Activated T-cell treated with anti-CD3 and anti-CD28 coated beads, Interleukin-2, amount 50 U/mL, for 24 hours (primary cell): ENCODE results near the gene TBC1D17.

ENCODE experiments used
- DNase-seq: peaks from one replicate; pipeline ENCODE4 v3.0.0-alpha.2; 2020
- H3K27ac Mint-ChIP-seq: 2 replicates; pipeline ENCODE4 v1.8.0; 2020; ENCODE audit warnings: mild to moderate bottlenecking, mixed read lengths
- H3K27me3 Mint-ChIP-seq: 2 replicates; pipeline ENCODE4 v1.8.0; 2020; ENCODE audit warnings: mixed read lengths
- H3K36me3 Mint-ChIP-seq: 2 replicates; pipeline ENCODE4 v1.8.0; 2020; ENCODE audit warnings: low read depth, mixed read lengths
- H3K4me1 Mint-ChIP-seq: 2 replicates; pipeline ENCODE4 v1.8.0; 2020; ENCODE audit warnings: low read depth, mixed read lengths
- H3K4me3 Mint-ChIP-seq: 2 replicates; pipeline ENCODE4 v1.8.0; 2020; ENCODE audit warnings: mild to moderate bottlenecking, moderate library complexity, mixed read lengths
- H3K9me3 Mint-ChIP-seq: 2 replicates; pipeline ENCODE4 v1.8.0; 2020; ENCODE audit warnings: mixed read lengths

TBC1D17 gene

DNA sequence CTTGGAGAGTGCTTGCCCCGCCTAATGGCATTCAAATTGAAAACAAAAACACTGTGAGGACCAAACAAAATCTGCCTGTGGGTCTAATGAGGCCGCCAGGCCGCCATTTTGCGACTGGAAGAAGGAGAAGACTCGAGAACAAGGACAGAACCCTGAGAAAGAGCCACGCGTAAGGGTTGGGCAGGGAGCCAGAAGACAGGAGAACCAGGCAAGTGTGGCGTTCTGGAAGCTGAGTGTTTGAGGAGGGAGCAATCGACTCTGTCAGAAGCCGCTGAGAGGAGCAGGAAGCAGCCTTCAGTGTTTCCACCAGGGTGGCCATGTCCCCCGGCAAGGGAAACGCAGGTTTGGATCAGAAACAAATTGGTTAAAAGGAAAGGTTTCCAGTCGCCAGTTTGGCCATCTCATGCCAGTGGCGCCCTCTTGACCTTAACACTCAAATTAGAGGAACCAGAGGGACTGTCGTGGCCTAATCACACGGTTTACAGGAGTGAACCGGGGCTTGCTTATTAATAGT lies 36.7 kb upstream of the TBC1D17 start:
- Mint-ChIP-seq H3K4me3 (no peak overlapping the region), H3K27ac (no peak overlapping the region), H3K4me1 (no peaks in the 10 kb centered on the region), H3K36me3 (peaks cover 46% of the 10 kb centered on the region), H3K9me3 (no peaks in the 10 kb centered on the region), H3K27me3 (no peaks in the 10 kb centered on the region)
- no peak for DNase-seq

DNA sequence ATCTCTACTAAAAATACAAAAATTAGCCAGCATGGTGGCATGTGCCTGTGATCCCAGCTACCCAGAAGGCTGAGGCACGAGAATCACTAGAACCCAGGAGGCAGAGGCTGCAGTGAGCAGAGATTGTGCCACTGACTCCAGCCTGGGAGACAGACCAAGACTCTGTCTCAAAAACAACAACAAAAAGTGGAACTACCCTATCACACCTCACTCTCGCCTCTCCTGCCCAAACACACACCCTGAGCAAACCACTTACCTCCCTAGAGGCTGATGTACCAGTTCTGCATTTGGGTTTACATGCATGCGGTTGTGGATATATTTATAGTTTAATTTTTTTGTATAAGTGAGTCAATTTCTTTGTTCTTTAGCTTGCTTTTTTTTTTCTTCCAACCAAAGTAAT lies 34.2 kb upstream of the TBC1D17 start:
- Mint-ChIP-seq H3K4me3 (no peak overlapping the region), H3K27me3 (no peaks in the 10 kb centered on the region), H3K4me1 (peaks cover 6% of the 10 kb centered on the region), H3K36me3 (peaks cover 24% of the 10 kb centered on the region), H3K27ac (no peak overlapping the region), H3K9me3 (no peaks in the 10 kb centered on the region)
- DNase-seq = no peak

DNA sequence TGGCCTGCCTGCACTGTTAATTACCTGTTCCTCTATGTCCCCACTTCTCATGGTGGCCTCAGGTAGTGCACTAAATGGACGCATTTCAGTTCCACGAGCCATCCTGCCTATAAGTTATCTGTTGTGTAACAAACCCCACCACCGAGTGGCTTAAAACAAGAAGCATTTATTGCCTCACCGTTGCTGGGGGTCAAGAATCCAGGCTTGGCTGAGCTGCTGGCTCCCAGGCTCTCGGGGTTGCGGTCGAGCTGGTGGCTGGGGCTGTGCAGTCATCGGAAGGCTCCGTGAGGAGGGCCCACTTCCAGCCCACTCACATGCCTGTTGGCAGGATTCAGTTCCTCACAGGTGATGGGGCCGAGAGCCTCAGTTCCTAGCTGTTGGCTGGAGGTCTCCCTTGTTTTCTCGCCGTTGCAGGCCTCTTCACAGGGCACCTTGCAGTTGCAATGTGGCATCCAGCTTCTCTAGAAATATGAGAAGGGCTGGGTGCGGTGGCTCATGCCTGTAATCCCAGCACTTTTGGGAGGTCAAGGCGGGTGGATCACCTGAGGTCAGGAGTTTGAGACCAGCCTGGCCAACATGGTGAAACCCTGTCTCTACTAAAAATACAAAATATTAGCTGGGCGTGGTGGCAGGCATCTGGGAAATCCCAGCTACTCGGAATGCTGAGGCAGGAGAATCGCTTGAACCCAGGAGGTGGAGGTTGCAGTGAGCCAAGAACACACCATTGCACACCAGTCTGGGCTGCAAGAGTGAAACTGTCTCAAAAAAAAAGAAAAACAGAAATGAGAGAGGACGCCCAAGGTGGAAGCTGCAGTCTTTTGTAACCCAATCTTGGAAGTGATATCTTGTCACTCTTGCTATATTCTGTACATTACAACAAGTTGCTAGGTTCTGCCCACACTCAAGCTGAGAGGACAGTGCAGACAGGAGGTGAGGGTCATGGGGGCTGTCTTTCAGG lies 33.1 kb upstream of the TBC1D17 start:
- no peak overlapping the region for H3K27ac Mint-ChIP-seq
- H3K27me3 Mint-ChIP-seq = no peaks in the 10 kb centered on the region
- H3K4me3 Mint-ChIP-seq = no peak overlapping the region
- H3K4me1 Mint-ChIP-seq = peaks cover 17% of the 10 kb centered on the region
- peaks cover 13% of the 10 kb centered on the region for H3K36me3 Mint-ChIP-seq
- peaks cover 5% of the 10 kb centered on the region for H3K9me3 Mint-ChIP-seq
- DNase-seq = no peak

DNA sequence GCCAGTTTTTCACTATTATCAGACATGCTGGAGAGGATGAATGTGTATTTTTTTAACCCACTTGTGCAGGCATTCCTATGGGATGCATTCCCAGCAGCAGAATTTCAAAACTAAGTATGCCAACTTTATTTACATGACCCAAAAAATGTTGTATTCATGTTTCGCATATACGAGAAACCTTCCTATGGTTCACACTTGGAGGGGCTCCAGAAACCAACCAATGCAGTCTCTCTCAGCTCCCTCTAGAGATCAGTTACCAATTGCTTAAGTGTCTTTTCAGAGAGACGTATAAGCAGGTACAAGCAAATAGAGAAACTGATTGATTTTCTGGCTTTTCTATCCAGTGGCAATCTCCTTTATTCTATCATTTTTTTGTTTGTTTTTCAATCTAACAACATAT lies 32.1 kb upstream of the TBC1D17 start:
- no peak for DNase-seq
- Mint-ChIP-seq H3K27me3 (no peaks in the 10 kb centered on the region), H3K36me3 (peaks cover 10% of the 10 kb centered on the region), H3K4me3 (no peak overlapping the region), H3K9me3 (peaks cover 10% of the 10 kb centered on the region), H3K4me1 (peaks cover 25% of the 10 kb centered on the region), H3K27ac (no peak overlapping the region)

DNA sequence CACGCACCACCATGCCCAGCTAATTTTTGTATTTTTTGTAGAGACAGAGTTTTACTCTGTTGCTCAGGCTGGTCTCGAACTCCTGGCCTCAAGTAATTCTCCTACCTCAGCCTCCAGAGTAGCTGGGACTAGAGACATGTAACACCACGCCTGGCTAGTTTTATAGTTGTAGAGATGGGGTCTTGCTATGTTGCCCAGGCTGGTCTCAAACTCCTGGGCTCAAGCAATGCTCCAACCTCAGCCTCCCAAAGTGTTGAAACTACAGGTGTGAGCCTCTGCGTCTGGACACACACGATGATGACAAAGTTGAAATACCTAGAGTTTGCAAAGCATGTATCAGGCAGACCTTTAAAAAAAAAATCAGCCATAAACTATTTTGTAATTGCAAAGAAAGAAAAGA lies 31.1 kb upstream of the TBC1D17 start:
- Mint-ChIP-seq H3K27me3 (no peaks in the 10 kb centered on the region), H3K4me3 (no peak overlapping the region), H3K27ac (no peak overlapping the region), H3K36me3 (peaks cover 8% of the 10 kb centered on the region), H3K4me1 (peaks cover 25% of the 10 kb centered on the region), H3K9me3 (peaks cover 10% of the 10 kb centered on the region)
- DNase-seq = no peak

DNA sequence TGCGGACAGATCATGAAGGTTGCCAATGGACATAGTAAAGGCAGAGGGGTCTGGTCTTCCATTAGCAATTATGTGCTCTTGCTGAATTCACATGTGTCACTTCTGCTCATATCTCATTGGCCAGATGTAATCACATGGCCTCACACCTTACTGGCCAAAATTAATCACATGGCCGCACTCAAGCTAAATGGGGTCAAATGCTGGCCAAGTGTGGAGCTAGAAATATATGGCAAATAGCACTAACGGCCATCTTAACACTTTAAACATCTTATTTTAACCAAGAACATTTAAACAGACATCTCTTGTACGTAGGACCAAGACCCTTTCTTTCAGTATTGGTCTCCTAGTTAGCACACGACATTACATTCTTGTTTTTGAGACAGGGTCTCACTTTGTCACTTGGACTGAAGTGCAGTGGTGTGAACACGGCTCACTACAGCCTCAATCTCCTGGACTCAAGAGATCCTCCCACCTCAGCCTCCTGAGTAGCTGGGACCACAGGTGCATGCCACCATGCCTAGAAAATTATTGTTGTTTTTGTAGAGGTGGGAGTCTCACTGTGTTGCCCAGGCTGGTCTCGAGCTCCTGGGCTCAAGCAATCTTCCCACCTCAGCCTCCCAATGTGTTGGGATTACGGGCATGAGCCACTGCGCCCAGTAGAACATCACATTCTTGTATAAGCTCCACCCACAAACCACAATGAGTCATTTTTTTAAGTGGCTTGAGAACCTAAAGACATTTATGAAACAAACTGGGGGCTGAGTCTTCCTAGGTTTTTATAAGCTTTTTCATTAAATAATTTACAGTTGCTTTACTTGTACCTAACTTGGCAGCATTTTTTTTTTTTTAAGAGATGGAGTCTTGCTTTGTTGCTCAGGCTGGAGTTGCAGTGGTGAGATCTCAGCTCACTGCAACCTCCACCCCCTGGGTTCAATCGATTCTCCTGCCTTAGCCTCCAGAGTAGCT lies 29.5 kb upstream of the TBC1D17 start:
- peaks cover 10% of the 10 kb centered on the region for H3K9me3 Mint-ChIP-seq
- peaks cover 15% of the 10 kb centered on the region for H3K36me3 Mint-ChIP-seq
- peaks cover 37% of the 10 kb centered on the region for H3K4me1 Mint-ChIP-seq
- peak overlapping the region; percentile 14 for H3K27ac Mint-ChIP-seq
- peak; percentile 57 for DNase-seq
- H3K27me3 Mint-ChIP-seq = no peaks in the 10 kb centered on the region
- H3K4me3 Mint-ChIP-seq = peak overlapping the region; percentile 15

DNA sequence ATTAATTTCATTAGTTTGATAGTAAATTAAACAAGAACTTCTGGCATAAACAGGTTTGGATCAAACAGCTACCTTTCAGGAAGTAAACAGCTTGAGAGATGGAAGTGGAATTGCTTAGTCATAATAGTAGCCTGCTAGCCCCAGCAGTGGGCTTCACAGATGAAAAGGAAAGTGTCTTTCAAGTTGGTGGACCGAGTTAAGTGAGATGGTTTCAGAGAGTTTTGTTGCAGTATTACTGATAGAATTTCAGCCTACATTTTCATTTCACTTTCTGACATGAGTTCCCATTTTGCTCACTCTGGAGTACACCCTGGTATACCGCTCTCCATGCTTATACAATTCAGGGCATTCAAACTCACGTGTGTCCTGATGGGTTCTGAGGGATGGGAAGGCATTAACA lies 28.6 kb upstream of the TBC1D17 start:
- Mint-ChIP-seq H3K4me1 (peaks cover 44% of the 10 kb centered on the region), H3K27ac (peak overlapping the region; percentile 7), H3K4me3 (peak overlapping the region; percentile 53), H3K27me3 (no peaks in the 10 kb centered on the region), H3K9me3 (peaks cover 10% of the 10 kb centered on the region), H3K36me3 (peaks cover 15% of the 10 kb centered on the region)
- no peak for DNase-seq

DNA sequence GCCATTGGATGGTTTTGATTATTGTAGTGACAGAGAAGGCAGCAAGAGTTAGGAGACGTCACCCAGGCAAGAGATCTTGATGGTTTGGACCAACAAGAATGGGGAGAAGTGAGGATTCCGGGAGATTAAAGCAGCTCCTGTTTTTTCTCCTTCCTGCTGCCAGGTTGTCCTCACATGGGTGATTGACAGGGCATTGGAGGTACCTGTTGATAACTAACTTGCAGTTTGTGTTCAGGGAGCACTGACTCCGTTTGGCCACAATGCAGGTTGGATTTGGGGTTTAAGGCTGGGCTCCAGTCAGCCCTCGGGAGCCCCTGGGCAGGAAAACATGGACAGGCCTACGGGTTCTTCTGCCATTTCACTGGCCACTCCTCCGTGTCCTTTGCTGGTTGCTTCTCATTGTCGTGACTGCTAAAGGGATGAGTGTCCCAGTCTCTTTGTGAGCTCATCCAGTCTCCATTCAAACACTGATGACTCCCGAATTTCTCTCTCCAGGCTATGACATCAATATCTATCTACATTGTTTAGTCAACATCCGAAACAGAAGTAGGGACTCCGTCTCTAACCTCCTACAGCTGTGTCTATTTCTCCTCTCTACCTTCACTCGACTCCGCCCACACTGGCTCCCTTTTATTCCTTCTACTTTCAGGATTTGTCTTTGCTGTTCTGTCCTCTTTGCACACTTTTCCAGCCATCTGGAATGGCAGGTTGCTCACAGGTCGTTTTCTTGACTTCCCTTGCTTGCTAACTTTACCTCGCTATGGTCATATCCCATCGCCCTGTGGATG lies 27.9 kb upstream of the TBC1D17 start:
- H3K9me3 Mint-ChIP-seq = peaks cover 10% of the 10 kb centered on the region
- peak overlapping the region; percentile 97 for H3K27ac Mint-ChIP-seq
- H3K27me3 Mint-ChIP-seq = no peaks in the 10 kb centered on the region
- peaks cover 45% of the 10 kb centered on the region for H3K4me1 Mint-ChIP-seq
- peaks cover 17% of the 10 kb centered on the region for H3K36me3 Mint-ChIP-seq
- no peak for DNase-seq
- peak overlapping the region; percentile 85 for H3K4me3 Mint-ChIP-seq

DNA sequence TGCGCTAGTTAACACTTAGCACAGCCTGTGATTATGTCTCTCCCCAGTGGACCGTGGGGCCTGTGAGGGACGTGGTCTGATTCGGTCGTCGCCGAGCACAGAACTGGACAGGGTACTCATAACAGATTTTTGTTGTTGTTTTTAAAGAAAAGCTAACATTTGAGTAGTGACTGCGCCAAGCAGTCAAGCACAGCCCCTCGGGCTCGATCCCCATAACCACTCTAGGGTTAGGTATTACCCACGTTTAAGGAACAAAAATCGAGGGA lies 27.3 kb upstream of the TBC1D17 start:
- peaks cover 45% of the 10 kb centered on the region for H3K4me1 Mint-ChIP-seq
- H3K27me3 Mint-ChIP-seq = no peaks in the 10 kb centered on the region
- peaks cover 20% of the 10 kb centered on the region for H3K36me3 Mint-ChIP-seq
- peak overlapping the region; percentile 85 for H3K4me3 Mint-ChIP-seq
- no peak for DNase-seq
- H3K27ac Mint-ChIP-seq = peak overlapping the region; percentile 97
- H3K9me3 Mint-ChIP-seq = peaks cover 10% of the 10 kb centered on the region

DNA sequence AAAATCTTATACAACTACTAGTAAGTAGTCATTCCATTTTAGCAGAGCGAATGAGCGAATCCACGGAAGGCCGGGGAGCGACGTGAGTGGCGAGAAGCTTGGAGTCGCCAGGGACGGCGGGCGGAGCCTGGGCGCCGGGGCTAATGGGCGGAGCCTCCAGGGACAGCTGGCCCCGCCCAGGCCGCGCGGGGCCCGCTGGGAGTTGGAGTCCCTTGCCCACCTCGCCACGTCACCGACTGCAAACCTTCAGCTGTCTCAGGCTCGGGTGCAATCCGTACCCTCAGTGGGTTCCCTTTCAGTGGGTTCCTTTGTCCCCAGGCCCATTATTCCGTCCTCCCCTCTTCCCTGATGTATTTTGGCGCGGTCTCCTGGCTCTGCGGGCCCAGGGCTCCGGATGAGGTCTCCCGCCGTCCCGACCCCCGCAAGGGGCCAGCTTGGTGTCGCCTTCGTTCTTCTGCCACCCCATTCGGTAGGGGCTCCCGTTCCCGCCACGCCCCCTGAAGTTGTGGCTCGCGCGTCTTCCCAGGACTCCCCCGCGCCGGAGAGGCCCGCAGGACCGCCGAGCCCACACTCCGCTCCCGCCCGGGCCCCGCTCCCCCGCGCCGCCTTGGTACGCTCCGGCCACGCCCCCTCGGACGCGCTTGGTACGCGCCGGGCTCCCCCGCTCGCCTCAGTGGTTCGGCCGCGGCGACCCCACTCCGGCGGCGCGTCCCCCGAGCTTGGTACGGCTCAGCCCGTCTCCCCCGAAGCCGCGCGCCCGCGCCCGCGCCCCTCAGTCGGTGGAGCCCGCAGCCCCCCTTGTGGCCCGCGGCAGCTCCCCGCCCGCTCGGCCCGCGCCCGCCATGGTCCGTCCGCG lies 26.8 kb upstream of the TBC1D17 start, which contains the start of gene PTOV1:
Gene PTOV1, plus strand, starts transcription at position 673 of the 856 bp plus-strand sequence.
- H3K9me3 Mint-ChIP-seq = peaks cover 10% of the 10 kb centered on the region
- peak within 1 kb of the TSS; percentile 97 for H3K27ac Mint-ChIP-seq
- H3K36me3 Mint-ChIP-seq = peaks cover 25% of the 10 kb centered on the region
- no peaks in the 10 kb centered on the region for H3K27me3 Mint-ChIP-seq
- H3K4me3 Mint-ChIP-seq = peak within 1 kb of the TSS; percentile 85
- H3K4me1 Mint-ChIP-seq = peaks cover 45% of the 10 kb centered on the region
- DNase-seq = peak; percentile 94

DNA sequence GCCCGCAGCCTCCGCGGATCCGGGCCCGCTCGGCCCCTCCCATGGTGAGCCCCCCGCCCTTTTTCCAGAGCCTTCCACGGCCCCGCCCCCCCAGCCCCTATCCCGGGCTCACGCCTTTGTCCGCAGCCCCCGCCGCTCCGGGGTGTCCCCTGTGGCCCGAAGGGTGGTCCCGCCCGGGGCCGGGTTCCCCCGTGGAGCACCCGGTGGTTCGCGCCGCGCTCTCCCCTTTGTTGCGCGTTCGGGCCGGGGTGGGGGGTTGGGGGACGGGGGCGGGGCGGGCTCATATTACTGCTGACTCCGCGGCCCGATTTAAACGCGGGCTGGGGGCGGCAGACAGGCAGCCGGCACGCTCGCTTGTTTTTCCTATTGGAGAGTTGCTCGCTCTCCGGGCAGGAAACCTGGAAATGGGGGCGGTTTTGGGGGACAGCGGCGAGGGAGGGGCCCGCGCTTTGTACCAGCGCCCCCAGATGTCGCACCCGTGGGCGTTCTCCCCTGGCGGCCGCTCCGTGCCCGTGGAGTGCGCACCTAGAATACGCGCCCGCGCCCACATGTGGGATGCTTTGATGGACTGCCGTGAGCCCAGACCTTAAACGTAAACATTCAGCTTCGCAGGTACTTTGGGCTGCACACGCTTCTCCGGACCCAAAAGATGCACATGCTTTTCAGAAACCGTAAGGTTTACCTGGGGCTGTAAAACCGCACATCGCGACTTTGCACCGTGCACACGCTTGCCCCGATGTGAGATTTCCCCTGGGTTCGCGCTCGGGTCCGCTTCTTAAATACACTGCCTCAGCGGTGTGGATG lies 25.8 kb upstream of the TBC1D17 start:
- Mint-ChIP-seq H3K27ac (peak overlapping the region; percentile 75), H3K36me3 (peaks cover 34% of the 10 kb centered on the region), H3K27me3 (no peaks in the 10 kb centered on the region), H3K9me3 (peaks cover 10% of the 10 kb centered on the region), H3K4me3 (peak overlapping the region; percentile 76), H3K4me1 (peaks cover 45% of the 10 kb centered on the region)
- peak; percentile 53 for DNase-seq

DNA sequence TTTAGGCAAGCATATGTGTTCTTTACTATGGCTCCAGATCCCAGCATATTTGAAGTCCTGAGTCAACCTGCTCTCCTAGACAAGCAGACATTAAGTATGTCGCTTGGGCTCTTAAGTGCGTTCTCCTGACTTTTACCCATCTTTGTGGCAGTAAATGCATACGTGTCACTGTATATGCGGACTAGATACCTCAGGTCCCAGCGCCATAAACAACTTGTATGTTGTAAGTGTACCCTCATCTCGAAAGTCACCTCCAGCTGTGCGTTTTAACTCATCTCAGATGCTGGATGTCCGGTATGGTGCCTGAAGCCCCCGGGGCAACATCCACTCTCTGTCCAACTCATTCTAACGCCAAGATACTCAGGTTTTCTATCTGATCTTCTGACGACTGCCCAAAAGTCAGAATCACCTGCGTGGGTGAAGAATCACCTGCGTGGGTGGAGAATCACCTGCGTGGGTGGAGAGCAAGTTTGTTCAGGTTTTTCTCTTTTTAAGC lies 24.8 kb upstream of the TBC1D17 start:
- H3K4me1 Mint-ChIP-seq = peaks cover 43% of the 10 kb centered on the region
- no peaks in the 10 kb centered on the region for H3K27me3 Mint-ChIP-seq
- H3K9me3 Mint-ChIP-seq = peaks cover 10% of the 10 kb centered on the region
- H3K36me3 Mint-ChIP-seq = peaks cover 44% of the 10 kb centered on the region
- H3K4me3 Mint-ChIP-seq = peak overlapping the region; percentile 76
- DNase-seq = no peak
- H3K27ac Mint-ChIP-seq = peak overlapping the region; percentile 75
